T1000 (cell line): ENCODE measurements around the gene OR10H2.
"Not testable (repeated sequence)": the region's sequence is repeated elsewhere in the genome, so short reads cannot be mapped to it uniquely, and the experiment has no call there.

Experiments used
- DNase-seq: peaks from one replicate; lab custom pipeline; 2025; ENCODE audit warnings: mixed read lengths; lab: John Stamatoyannopoulos, UW

The OR10H2 gene, protein sequence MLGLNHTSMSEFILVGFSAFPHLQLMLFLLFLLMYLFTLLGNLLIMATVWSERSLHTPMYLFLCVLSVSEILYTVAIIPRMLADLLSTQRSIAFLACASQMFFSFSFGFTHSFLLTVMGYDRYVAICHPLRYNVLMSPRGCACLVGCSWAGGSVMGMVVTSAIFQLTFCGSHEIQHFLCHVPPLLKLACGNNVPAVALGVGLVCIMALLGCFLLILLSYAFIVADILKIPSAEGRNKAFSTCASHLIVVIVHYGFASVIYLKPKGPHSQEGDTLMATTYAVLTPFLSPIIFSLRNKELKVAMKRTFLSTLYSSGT

DNA sequence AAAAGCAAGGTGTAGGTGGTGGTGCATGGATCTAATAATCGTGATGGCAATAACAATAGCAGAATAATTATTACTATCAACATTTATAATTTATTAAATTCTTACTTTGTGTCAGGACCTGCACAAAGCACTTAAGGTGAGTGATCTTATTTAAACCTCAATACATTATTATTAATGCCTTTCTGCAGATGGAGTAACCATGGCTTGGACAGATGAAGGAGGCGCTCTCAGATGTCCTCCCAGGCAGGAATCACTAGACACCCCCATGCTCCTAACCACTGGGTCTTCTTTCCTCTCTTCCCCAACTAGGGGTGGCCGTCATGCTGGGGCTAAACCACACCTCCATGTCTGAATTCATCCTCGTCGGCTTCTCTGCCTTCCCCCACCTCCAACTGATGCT lies at the start of gene OR10H2:
Gene OR10H2 (plus strand): TSS at position 301 of the 400 bp plus-strand sequence. CDS start 20 bp downstream, at position 321.
- DNase-seq: no peak

DNA sequence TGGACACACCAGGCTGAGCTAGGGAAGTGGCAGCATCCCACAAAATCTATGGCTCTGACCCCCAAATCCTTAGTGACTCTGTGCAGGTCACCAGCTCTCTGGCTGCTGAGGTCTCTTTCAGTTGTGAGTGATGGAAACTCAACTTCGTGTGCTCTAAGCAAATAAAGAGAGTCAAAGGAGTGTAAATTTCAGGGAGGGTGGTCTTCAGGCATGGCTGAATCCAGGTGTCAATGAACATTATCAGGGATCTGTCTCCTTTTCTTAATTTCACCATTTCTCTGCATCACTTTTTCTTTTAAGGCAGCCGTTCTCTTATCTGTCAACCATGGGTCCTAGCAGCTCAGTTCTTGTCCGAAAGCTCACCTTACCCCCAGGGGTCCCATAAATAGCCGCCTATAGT lies 48.7 kb upstream of the OR10H2 start:
- no peak for DNase-seq

DNA sequence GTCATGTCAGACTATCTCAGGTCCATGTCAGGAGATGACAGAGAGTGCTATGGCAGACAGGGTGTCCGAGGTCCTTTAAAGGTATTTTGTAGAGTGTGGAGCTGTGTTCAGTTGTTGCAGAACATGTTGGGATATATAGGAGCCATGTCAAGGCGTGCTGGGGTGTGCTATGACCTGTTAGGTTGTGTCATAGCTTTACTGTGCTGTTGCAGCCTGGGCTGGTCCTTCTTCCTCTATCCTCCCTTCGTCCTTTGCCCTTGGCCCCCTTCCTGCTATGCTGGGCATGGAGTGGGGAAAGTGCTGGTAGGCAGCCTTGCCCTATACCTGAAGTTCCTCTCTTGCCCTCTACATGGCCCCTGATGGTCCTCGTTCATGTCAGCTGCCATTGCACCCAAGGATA lies 48.0 kb upstream of the OR10H2 start:
- DNase-seq: not testable (repeated sequence)

DNA sequence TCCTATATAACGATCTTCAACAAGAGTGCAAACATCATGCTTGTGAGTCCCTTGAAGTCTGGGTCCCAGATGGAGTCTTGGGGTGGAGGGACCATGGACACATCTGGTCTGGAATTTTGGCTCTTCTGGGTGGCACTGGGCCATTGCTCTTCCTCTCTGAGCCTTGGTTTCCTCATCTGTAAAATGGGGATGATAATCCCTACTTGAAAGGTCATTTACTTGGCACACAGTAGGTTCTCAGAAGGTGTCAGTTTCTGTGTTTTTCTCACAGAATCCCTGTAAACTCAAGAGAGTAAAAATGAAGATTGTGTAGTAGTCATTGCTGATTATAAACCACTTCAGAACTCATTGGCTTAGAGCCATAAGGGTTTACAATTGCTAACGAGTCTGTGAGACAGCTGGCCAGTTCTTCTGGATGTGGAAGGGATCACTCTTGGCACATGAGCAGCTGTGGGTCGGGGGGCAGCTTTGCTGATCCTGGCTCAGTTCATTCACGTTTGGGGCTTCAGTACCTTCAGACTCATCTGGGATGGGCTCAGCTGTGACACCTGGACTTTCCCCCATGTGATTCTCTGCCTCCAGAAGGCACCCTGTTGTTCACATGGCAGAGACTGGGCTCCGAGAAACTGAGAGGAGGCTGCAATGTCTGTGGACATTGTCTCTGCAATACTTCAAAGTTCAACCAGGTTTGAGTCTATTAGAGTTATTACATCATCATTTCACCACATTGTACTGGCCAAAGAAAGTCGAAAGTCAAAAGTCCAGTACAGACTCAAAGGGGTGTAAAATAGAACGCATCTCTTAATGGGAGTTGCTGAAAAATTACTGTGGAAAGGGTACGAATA lies 47.1 kb upstream of the OR10H2 start:
- no peak for DNase-seq

DNA sequence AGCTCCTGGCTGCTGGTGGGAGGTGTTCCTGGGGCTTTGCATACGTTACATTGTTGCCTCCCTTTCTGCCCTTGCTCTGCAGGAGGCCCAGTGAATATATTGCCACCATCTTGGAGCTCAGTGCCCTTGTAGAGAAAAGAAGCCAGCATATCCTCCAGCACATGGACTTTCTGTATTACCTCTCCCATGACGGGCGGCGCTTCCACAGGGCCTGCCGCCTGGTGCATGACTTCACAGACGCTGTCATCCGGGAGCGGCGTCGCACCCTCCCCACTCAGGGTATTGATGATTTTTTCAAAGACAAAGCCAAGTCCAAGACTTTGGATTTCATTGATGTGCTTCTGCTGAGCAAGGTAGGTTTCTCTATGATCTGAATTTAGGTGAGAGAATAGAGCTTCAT lies 44.4 kb upstream of the OR10H2 start:
- DNase-seq: no peak

DNA sequence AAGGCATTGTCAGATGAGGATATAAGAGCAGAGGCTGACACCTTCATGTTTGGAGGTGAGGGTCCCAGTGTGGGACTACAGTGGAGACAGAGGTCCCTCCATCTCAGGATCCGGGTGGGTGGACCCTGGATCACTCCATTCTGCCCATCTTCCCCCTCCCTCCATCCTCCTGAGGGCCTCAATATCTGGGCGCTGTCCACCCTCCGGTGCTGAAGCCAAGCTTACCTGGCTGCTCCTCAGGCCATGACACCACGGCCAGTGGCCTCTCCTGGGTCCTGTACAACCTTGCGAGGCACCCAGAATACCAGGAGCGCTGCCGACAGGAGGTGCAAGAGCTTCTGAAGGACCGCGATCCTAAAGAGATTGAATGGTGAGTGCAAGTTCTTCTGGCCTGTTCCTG lies 43.0 kb upstream of the OR10H2 start:
- no peak for DNase-seq

DNA sequence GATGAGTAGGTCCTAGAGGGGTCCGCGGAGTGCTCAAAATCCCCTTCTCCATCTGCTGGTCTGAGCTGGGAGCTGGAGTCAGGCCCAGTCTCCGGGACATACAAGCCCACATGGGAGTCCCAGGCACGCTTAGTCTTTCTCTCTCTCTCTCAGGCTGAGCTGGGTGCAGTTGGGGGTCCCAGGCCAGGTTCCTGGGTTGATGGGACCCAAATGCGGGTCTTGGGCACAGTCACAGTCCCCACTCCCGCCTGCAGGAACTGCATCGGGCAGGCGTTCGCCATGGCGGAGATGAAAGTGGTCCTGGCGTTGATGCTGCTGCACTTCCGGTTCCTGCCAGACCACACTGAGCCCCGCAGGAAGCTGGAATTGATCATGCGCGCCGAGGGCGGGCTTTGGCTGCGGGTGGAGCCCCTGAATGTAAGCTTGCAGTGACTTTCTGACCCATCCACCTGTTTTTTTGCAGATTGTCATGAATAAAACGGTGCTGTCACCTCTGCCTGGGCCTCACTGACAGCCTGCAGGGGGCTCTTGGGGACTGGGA lies 31.1 kb upstream of the OR10H2 start:
- DNase-seq: no peak

DNA sequence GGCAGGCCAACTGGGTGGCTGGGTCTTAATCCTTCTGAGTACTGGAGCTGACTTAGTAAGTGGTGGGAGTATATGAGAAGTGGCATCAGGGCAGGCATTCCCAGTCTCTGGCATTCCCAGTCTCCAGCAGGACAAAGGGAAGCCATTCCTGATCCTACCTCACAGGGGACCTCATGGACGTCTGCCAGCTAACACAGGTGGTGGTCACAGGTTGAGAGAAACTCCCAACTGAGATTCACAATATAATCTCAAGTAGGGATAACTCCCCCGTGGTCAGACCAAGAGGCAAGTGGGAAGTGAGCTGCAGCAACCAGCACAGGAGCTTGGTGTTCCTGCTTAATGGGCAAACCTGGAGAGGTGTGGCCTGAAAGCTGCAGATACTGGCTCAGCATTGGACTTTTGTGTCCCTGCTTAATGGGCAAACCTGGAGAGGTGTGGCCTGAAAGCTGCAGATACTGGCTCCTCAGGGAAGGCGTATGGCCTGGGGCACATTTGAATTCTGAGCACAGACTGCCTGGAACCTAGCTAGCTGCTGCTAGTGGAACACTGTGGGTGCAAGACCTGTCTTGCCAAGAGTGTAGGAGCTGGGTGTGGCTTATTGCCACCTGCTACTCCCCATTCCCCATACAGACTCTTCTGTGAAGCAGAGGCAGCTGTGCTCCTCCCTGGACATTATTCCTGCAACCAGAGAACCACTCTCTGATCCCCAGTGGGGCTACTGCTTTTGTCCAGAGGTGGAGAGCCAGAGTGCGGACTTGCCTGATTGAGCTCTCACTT lies 25.9 kb upstream of the OR10H2 start:
- DNase-seq: no peak

DNA sequence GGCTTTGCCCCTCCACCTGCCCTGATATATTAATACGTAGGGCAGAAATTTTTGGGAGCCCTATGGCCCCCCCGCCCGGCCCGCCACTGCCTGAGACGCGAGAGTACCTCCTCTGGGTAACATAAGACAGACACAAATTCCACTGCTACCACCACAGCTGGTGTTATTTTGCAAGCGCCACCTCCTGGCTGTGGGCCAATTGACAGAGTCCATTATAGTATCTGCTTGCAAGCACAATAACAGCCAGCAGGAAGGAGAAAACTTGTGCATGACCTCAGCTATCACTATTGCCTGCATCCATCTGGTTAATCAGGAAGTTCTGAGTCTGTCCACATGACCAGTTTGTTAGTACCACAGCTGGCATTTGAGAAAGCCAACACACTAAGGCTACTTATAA lies 25.3 kb upstream of the OR10H2 start:
- DNase-seq: no peak

DNA sequence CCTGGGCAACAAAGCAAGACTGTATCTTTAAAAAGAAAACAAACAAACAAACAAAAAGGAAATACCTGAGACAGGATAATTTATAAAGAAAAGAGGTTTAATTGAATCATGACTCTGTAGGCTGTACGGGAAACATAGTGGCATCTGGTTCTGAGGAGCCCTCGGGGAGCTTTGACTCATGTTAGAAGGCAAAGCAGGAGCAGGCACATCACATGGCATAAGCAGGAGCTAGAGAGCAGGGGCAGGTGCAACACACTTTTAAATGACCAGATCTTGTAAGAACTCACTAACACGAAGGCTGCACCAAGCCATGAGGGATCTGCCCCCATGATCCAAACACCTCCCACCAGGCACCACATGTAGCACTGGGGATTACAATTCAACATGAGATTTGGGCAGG lies 13.2 kb upstream of the OR10H2 start:
- DNase-seq: no peak

DNA sequence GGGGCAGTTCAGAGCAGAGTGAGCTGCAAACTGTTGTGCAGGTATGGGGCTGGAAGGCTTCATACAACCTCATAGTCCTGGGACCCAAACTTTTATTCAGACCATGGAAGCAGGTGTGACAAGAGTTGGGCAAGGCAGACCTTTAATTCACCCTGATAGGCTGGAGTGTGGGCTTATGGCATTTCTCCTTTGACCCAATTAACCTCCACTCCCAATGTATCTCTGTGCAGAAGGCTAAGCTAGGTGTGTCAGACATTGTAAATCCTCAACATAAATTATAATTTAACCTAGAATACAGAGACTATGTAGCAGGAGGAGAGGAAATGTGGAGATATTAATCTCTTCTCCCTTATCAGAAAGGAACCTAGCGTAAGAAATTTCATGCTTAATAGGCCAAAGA lies 12.2 kb upstream of the OR10H2 start:
- no peak for DNase-seq

DNA sequence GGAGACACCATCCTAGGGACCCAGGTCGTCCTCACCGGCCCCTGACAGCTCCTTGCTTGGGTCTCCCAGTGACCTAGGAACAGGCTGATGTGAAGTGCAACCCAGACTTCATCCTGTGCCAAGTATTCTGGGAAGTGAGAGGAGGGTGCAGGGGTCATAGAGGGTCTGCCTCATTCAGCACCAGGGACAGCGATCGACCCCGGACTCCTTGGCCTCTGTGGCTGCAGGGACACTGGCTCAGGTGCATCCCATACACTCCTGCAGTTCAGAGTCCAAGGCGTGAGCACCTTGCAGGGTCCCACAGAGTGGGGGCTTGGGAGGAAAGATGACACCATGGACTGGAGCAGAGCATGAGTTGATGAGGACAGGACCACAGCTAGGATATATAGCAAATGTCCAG lies 10.0 kb upstream of the OR10H2 start:
- DNase-seq: no peak

DNA sequence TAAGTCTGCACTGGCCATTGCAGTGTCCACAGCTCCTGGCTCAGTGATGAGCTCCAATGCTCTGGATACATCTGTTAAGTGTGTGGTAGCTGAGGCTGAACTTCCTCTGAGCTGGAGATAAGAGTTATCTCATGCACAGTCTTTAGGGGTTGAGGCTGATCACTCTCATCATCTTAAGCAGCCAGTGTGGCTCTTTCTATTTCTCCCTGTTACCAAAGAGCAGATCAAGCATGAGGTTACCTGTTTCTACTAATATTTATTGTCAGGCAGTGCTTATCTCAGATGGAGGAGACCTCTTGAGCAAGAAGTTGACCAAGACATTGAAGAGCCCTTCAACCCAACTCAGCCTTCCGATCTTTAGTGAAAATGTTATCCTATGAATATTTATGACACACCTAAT lies 6.6 kb upstream of the OR10H2 start:
- DNase-seq: no peak

DNA sequence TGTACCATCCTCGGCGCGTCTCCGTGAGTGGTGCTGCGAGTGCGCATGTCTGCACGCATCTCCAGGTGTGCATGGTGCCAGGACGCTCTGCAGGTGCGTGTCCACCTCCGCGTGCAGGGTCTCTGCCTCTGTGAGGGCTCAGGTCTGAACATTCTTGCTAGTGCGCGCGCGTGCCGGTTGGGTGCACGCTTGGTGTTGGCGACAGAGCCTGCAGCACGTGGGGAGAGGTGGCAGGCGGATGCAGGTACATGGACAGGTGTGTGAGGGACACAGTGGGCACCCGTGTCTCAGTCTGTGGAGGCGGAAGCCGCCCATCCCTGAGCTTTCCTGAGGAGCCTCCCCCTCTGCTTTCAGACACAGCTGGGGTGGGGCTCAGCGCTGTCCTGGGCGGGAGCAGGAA lies 4.9 kb upstream of the OR10H2 start:
- DNase-seq: no peak

DNA sequence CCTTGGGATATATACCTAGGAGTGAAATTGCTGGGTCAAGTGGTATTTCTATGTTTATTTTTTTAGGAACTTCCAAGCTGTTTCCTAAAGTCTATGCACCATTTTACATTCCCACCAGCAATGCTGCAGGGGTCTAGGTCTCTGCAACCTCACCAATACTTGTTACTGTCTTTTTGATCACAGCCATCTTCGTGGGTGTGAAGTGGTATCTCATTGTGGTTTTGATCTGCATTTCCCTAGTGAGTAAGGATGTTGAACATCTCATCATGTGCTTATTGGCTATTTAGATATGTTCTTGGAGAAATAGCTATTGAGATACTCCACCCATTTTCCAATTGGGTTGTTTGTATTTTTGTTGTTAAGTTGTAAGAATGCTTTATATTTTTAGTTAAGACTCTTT lies 2.7 kb downstream of the OR10H2 start:
- no peak for DNase-seq

DNA sequence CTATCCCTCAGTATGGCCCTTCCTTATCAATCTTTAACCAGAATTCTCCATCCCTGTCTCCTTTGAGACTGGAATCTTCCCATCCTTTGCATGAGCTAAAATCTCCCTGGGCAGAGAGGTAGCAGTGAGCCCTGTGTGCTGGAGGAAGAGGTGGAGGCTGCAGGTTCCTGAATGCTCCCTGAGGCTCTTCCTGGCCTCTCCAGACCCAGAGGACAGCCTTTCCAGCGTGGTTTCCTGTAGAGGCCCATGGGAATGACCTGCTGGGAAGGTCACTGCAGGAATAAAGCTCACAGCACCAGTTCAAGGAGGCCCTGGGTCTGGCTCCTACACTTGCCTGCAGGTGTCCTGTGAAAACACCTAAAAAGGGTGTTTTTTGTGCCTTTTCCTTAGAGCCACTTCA lies 4.6 kb downstream of the OR10H2 start:
- no peak for DNase-seq

DNA sequence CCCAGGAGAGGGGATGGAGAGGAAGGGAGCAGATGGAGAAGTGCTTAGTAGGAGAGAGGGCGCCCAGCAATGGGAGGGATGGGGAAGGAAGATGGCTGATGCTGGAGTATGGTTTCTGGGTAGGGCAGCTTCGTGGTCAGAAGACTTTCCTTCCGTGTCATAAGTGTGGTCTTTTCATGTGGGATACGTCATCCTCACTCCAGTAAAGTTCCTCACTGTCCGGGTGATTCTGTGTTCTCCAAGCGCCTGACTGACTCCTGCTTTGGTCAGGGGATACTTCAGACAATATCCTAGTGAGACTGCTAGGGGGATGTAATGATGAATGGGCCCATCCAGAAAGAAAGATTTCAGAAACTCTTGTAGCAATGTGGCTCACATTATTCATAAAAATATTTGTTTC lies 6.1 kb downstream of the OR10H2 start:
- DNase-seq: no peak

DNA sequence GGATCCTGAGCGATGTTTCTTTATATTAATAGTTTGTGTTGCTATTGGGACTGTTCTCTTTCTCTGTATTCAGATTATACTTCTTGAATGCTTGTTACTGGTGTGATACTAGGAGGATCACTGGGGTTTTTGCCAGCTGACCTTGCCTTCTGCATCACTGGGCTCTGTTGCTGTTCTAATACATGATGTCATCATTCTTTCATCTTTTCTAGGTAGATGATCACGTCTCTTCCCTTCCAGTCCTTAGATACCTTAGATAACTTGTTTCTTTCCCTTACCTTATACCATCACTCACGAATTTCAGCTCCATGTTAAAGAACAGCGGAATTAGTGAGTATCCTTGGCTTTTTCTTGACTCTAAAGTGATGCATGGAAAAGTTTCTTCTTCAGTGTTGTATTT lies 9.9 kb downstream of the OR10H2 start, which contains the start of gene OR10H3:
Gene OR10H3 (plus strand): TSS at position 264 of the 400 bp plus-strand sequence. CDS start 3,408 bp downstream, outside the sequence.
- DNase-seq: no peak

DNA sequence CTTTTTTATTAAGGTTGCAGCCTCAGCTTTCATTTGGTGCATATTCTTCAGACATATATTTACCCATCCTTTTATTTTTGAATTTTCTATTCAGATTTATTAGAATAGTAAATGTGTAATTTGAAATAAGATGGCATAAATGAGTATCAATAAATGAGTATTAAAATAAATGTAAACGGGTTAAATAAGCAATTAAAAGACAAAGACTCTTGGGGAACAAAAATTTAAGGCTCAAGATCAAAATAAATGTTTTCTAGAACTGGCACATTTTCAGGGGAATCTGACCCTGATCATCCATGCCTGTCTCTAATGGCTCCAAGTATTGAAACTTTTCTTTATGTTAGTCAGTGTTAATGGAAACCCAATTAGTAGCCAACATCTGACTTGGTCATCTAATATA lies 13.0 kb downstream of the OR10H2 start:
- no peak for DNase-seq

DNA sequence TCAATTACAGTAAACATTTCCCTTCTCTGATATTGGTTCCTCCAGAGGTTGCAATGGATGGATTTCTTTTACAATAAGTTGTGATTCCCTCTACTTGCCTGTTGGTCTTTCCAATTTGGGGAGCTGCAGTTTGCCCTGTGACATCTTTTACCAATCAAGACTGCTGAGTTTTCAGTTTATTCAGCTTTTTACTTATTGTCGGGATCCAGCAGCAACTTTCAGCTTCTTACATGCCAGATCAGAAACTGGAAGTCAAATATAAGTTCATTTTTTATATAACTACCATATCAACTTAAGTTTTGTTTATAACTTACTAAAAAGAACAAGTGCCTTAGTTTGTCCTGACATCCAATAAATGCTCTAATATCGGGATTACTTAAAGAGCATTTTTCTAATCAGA lies 20.4 kb downstream of the OR10H2 start:
- DNase-seq: no peak

DNA sequence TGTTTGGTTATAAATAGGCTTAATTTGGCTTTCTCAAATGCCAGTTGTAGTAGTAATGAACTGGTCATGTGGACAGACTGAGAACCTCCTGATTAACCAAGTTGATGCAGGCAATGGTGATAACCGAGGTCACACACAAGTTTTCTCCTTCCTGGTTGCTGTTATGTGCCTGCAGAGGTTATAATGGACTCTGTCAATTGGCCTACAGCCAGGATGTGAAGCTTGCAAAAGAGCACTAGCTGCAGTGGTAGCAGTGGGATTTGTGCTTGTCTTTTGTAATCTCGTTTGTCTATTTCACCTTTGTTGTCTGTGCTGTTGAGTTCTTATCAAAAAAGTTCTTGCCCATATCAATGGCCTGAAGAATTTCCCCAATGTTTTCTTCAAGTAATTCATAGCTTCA lies 30.6 kb downstream of the OR10H2 start:
- no peak for DNase-seq

DNA sequence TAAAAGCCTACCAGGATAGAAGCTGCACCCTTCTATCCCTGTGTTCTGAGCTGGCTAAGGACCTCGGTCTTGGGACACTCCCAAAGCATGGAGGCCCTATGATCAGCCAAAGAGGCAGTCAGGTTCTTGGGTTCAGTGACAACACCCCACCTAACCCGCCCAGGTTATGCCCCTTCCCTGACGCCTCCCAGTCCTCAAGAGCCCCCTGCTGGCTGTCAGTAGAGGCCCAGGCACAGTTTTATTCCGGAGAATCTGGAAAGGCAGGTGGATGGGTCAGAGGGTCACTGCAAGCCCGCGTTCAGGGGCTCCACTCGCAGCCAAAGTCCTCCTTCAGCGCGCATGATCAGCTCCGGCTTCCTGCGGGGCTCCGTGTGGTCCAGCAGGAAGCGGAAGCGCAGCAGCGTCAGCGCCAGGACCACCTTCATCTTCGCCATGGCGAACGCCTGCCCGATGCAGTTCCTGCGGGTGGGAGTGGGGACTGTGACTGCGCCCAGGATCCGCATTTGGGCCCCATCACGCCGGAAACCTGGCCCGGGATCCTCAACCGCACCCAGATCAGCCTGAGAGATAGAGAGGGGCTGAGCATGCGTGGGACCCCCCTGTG lies 32.2 kb downstream of the OR10H2 start:
- no peak for DNase-seq
